ENCODE results near the gene GNG2.
A peak's percentile ranks its signal among the peaks of the same experiment; 100 is the strongest.

The GNG2 gene

GRCh38 chr14:51844081-51844881 lies 16.1 kb upstream of the GNG2 start:
- peaks cover 0 to 7% of the 10 kb centered on the region in 2 donors for H3K9me3 Mint-ChIP-seq
- no peaks in the 10 kb centered on the region for H3K27me3 Mint-ChIP-seq
- no peak for DNase-seq
- H3K27ac Mint-ChIP-seq = peak overlapping the region; percentile 99 to 100
- peaks cover 29% of the 10 kb centered on the region for H3K36me3 Mint-ChIP-seq (ENCODE audit: insufficient read depth)
- no peak for ATAC-seq (replicated peaks)
- peak overlapping the region; percentile 28 to 33 for H3K4me3 Mint-ChIP-seq
- H3K4me1 Mint-ChIP-seq (ENCODE audit: low read depth in 2 of 2) = peaks cover 41 to 42% of the 10 kb centered on the region in 2 donors

DNA sequence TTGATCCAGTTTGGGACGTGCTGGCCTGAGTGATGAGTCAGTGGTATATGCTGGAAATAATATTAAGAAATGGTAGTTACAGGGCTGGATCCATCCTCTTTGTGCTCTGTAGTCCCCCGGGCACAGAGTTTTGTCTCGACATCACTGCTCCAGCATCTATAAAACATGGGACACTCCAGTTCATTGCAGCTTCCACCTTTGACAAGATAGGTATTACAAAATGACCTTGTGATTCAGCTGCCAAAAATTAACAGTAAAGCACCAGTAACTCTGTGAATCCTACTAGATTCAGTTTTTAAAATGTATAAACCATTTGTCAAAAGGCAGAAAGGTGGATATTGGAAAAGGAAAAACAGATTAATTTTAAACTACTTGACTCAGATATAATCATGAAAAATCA lies 14.6 kb upstream of the GNG2 start:
- ATAC-seq (replicated peaks) = no peak
- no peak for DNase-seq
- no peaks in the 10 kb centered on the region for H3K27me3 Mint-ChIP-seq
- H3K9me3 Mint-ChIP-seq = peaks cover 4 to 7% of the 10 kb centered on the region in 2 donors
- peaks cover 29% of the 10 kb centered on the region for H3K36me3 Mint-ChIP-seq (ENCODE audit: insufficient read depth)
- H3K4me1 Mint-ChIP-seq (ENCODE audit: low read depth in 2 of 2) = peaks cover 49 to 53% of the 10 kb centered on the region in 2 donors
- H3K27ac Mint-ChIP-seq = peak overlapping the region; percentile 99 to 100
- H3K4me3 Mint-ChIP-seq = peak overlapping the region in 1 of 2 donors; percentile 79

GRCh38 chr14:51846631-51847488 lies 13.6 kb upstream of the GNG2 start:
- peak; percentile 79 for ATAC-seq (replicated peaks)
- peak overlapping the region; percentile 79 to 86 for H3K4me3 Mint-ChIP-seq
- peak; percentile 84 to 93 (median 88) for DNase-seq
- H3K27me3 Mint-ChIP-seq = no peaks in the 10 kb centered on the region
- peaks cover 29% of the 10 kb centered on the region for H3K36me3 Mint-ChIP-seq (ENCODE audit: insufficient read depth)
- peak overlapping the region; percentile 99 to 100 for H3K27ac Mint-ChIP-seq
- peaks cover 4 to 7% of the 10 kb centered on the region in 2 donors for H3K9me3 Mint-ChIP-seq
- H3K4me1 Mint-ChIP-seq (ENCODE audit: low read depth in 2 of 2) = peaks cover 57 to 62% of the 10 kb centered on the region in 2 donors

- no peaks in the 10 kb centered on the region for H3K27me3 Mint-ChIP-seq
- peak overlapping the region; percentile 79 to 86 for H3K4me3 Mint-ChIP-seq
- DNase-seq (no peak), ATAC-seq (replicated peaks) (no peak)
- peaks cover 29% of the 10 kb centered on the region for H3K36me3 Mint-ChIP-seq (ENCODE audit: insufficient read depth)
- H3K4me1 Mint-ChIP-seq (ENCODE audit: low read depth in 2 of 2) = peaks cover 63 to 68% of the 10 kb centered on the region in 2 donors
- H3K27ac Mint-ChIP-seq = peak overlapping the region; percentile 99 to 100
- peaks cover 4 to 7% of the 10 kb centered on the region in 2 donors for H3K9me3 Mint-ChIP-seq
Observed at GRCh38 chr14:51847489-51847796, 13.0 kb upstream of the GNG2 start.

DNA sequence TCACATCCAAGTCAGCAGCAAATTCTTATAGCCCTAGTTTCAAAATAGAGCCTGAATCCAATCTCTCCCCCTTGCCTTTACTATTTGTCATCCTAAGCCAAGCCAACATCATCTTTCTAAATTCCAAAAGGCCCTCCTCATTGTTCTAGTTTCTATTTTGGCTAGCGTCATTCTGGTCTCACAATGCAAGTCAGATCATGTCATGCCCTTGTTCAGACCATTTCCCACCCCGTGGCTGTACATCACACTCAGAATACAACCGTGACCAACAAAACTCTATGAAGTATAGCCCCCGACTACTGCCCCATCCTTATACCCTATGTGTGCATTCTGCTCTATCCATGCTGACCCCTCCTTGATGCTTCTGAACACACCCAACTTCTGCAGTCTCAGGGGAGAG lies 12.3 kb upstream of the GNG2 start:
- ATAC-seq (replicated peaks) (no peak), DNase-seq (no peak)
- Mint-ChIP-seq H3K9me3 (peaks cover 4 to 7% of the 10 kb centered on the region in 2 donors), H3K27ac (peak overlapping the region; percentile 99 to 100), H3K4me3 (peak overlapping the region; percentile 30 to 79), H3K27me3 (no peaks in the 10 kb centered on the region), H3K36me3 (ENCODE audit: insufficient read depth) (peaks cover 29% of the 10 kb centered on the region), H3K4me1 (ENCODE audit: low read depth in 2 of 2) (peaks cover 64 to 73% of the 10 kb centered on the region in 2 donors)

GRCh38 chr14:51849097-51849496 lies 11.3 kb upstream of the GNG2 start:
- Mint-ChIP-seq H3K27ac (peak overlapping the region; percentile 99 to 100), H3K9me3 (peaks cover 3 to 4% of the 10 kb centered on the region in 2 donors), H3K36me3 (ENCODE audit: insufficient read depth) (peaks cover 29% of the 10 kb centered on the region), H3K27me3 (no peaks in the 10 kb centered on the region), H3K4me3 (peak overlapping the region; percentile 30 to 79), H3K4me1 (ENCODE audit: low read depth in 2 of 2) (peaks cover 60 to 65% of the 10 kb centered on the region in 2 donors)
- no peak for ATAC-seq (replicated peaks)
- DNase-seq = no peak

DNA sequence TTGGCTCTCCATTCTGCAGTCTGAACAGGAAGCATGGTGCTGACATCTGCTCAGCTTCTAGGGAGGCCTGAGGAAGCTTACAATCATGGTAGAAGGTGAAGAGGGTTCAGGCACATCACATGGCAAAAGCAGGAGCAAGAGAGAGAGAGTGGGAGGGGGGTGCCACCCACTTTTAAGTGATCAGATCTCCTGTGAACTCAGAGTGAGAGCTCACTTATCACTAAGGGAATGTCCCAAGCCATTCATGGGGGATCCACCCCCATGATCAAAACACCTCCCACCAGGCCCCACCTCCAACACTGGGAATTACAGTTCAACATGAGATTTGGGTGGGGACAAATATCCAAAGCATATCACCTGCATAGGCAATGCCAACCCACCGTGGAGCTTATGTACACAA lies 9.8 kb upstream of the GNG2 start:
- Mint-ChIP-seq H3K27me3 (no peaks in the 10 kb centered on the region), H3K4me3 (peak overlapping the region in 1 of 2 donors; percentile 21)

DNA sequence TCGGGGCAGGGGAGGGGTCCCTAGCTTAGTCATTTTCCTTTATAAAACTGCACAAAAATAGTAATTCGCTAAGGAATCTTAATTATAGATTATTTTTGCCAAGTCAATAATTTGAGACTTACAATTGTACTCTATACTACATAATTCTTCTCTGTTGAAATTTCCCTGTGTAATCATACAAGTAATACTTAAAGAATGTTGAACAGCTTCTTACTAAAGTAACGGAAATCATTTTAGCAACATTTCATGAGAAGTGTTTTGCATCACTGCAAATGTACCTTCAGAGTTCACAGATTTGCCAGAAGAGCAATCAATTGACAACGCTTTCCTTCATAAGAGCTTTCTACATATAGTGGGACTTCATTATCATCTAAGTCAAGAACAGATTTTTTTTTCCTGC lies 7.9 kb upstream of the GNG2 start:
- H3K36me3 Mint-ChIP-seq (ENCODE audit: insufficient read depth) = peaks cover 11% of the 10 kb centered on the region
- no peaks in the 10 kb centered on the region for H3K27me3 Mint-ChIP-seq
- DNase-seq = no peak
- H3K4me1 Mint-ChIP-seq (ENCODE audit: low read depth in 2 of 2) = peaks cover 53 to 61% of the 10 kb centered on the region in 2 donors
- peaks cover 0 to 4% of the 10 kb centered on the region in 2 donors for H3K9me3 Mint-ChIP-seq
- H3K27ac Mint-ChIP-seq = peak overlapping the region; percentile 19 to 44
- no peak for ATAC-seq (replicated peaks)
- H3K4me3 Mint-ChIP-seq = peak overlapping the region; percentile 15 to 40

More for the DNA sequence above, 9.8 kb upstream of the GNG2 start:
- Mint-ChIP-seq H3K9me3 (peaks cover 0 to 4% of the 10 kb centered on the region in 2 donors), H3K27ac (peak overlapping the region in 1 of 2 donors; percentile 99), H3K36me3 (ENCODE audit: insufficient read depth) (peaks cover 25% of the 10 kb centered on the region), H3K4me1 (ENCODE audit: low read depth in 2 of 2) (peaks cover 59 to 61% of the 10 kb centered on the region in 2 donors)
- no peak for ATAC-seq (replicated peaks)
- no peak for DNase-seq

- peaks cover 9% of the 10 kb centered on the region for H3K36me3 Mint-ChIP-seq (ENCODE audit: insufficient read depth)
- DNase-seq (no peak), ATAC-seq (replicated peaks) (no peak)
- peaks cover 0 to 3% of the 10 kb centered on the region in 2 donors for H3K9me3 Mint-ChIP-seq
- H3K27ac Mint-ChIP-seq = peak overlapping the region; percentile 55 to 73
- peaks cover 47 to 52% of the 10 kb centered on the region in 2 donors for H3K4me1 Mint-ChIP-seq (ENCODE audit: low read depth in 2 of 2)
- no peaks in the 10 kb centered on the region for H3K27me3 Mint-ChIP-seq
- no peak overlapping the region for H3K4me3 Mint-ChIP-seq
Observed at GRCh38 chr14:51855234-51855633, 5.2 kb upstream of the GNG2 start.

DNA sequence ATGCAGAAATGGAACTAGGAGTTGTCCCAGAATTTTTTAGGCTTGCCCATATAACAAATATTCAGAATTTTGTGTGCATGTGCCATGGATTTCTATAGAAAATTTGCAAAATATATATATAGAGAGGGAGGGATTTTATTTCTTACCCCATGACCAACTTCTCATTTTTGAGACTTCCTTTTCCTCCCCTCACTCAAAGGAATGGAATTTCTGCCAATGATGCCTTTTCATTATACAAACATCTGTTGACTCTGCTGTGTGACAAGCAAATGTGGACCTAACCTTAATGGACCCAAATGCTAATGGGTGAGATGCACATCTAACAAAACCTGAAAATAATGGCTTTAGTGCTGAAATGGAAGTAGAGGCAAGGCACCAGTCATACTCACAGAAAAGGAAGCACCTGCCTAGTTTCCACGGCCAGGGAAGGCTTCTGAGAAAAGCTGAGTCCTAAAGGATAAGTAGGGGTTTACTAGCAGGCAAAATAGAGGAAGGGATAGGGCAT lies 3.6 kb upstream of the GNG2 start:
- peaks cover 40 to 44% of the 10 kb centered on the region in 2 donors for H3K4me1 Mint-ChIP-seq (ENCODE audit: low read depth in 2 of 2)
- peaks cover 22% of the 10 kb centered on the region for H3K36me3 Mint-ChIP-seq (ENCODE audit: insufficient read depth)
- no peak overlapping the region for H3K27ac Mint-ChIP-seq
- no peaks in the 10 kb centered on the region for H3K27me3 Mint-ChIP-seq
- ATAC-seq (replicated peaks) (no peak), DNase-seq (no peak)
- peak overlapping the region in 1 of 2 donors; percentile 6 for H3K4me3 Mint-ChIP-seq
- H3K9me3 Mint-ChIP-seq = no peaks in the 10 kb centered on the region

- DNase-seq (no peak), ATAC-seq (replicated peaks) (no peak)
- Mint-ChIP-seq H3K9me3 (no peaks in the 10 kb centered on the region), H3K4me3 (no peak overlapping the region), H3K27me3 (no peaks in the 10 kb centered on the region), H3K4me1 (ENCODE audit: low read depth in 2 of 2) (peaks cover 31 to 47% of the 10 kb centered on the region in 2 donors), H3K27ac (no peak overlapping the region), H3K36me3 (ENCODE audit: insufficient read depth) (peaks cover 30% of the 10 kb centered on the region)
Observed at GRCh38 chr14:51859131-51859530, 1.3 kb upstream of the GNG2 start.

- H3K36me3 Mint-ChIP-seq (ENCODE audit: insufficient read depth) = peaks cover 33% of the 10 kb centered on the region
- peak overlapping the region in 1 of 2 donors; percentile 90 for H3K27ac Mint-ChIP-seq
- ATAC-seq (replicated peaks) = peak; percentile 38
- H3K4me3 Mint-ChIP-seq = peak overlapping the region in 1 of 2 donors; percentile 99
- DNase-seq = no peak
- peaks cover 37 to 56% of the 10 kb centered on the region in 2 donors for H3K4me1 Mint-ChIP-seq (ENCODE audit: low read depth in 2 of 2)
- H3K9me3 Mint-ChIP-seq = no peaks in the 10 kb centered on the region
- H3K27me3 Mint-ChIP-seq = no peaks in the 10 kb centered on the region
Observed at GRCh38 chr14:51860825-51861499, 550 bp downstream of the GNG2 start.
